HFFc6 (cell line): ENCODE data around the gene EIF4E3. TPM values are rescaled to one million over a fixed set of nuclear protein-coding genes. Genes with fewer than 3 reads are reported as not detected.

Source experiments
- DNase-seq: peaks from one replicate; pipeline ENCODE4 v3.0.0-alpha.2; 2018
- H3K27ac Mint-ChIP-seq: 2 replicates; pipeline ENCODE4 v1.8.0; 2020; ENCODE audit warnings: mild to moderate bottlenecking, mixed read lengths
- H3K27me3 Mint-ChIP-seq: 2 replicates; pipeline ENCODE4 v1.8.0; 2021; ENCODE audit warnings: mild to moderate bottlenecking, moderate library complexity, mixed read lengths; ENCODE audit not compliant: insufficient read depth
- H3K36me3 Mint-ChIP-seq: 2 replicates; pipeline ENCODE4 v1.8.0; 2021; ENCODE audit warnings: low read depth, mixed read lengths
- H3K4me1 Mint-ChIP-seq: 2 replicates; pipeline ENCODE4 v1.8.0; 2020; ENCODE audit warnings: low read depth, mixed read lengths
- H3K4me3 Mint-ChIP-seq: 2 replicates; pipeline ENCODE4 v1.8.0; 2020; ENCODE audit warnings: mild to moderate bottlenecking, moderate library complexity, mixed read lengths
- H3K9me3 Mint-ChIP-seq: 2 replicates; pipeline ENCODE4 v1.8.0; 2020; ENCODE audit warnings: mild to moderate bottlenecking, mixed read lengths
- CTCF ChIP-seq: fragments of 200-600 bp; sonication (generic); IDR thresholded peaks from 2 replicates; pipeline ENCODE4 v1.5.0; 2021; ENCODE audit warnings: antibody characterized with exemption, mild to moderate bottlenecking
- total RNA-seq, 6 experiments: library from RNA; stranded (reverse); fragmentation: NEBNext Ultra II Directional; extraction: Animal tissue kit (Norgen Biotek cat#: 25700); gene quantifications; 2 replicates in 1 of 6; 3 replicates in 5 of 6; pipeline ENCODE4 v1.2.3, GENCODE V29; 2021

EIF4E3 gene
- total RNA-seq, 6 experiments from 2014 or later, result 0.65 to 1.1 (median 0.94) TPM

GRCh38 chr3:71680603-71681002 lies 44.6 kb downstream of the EIF4E3 start:
- H3K4me3 Mint-ChIP-seq, result peak overlapping the region; percentile 81
- H3K27me3 Mint-ChIP-seq, result no peaks in the 10 kb centered on the region
- H3K27ac Mint-ChIP-seq, result peak overlapping the region; percentile 39

GRCh38 chr3:71676931-71677330 lies 48.3 kb downstream of the EIF4E3 start:
- no peaks in the 10 kb centered on the region for H3K36me3 Mint-ChIP-seq
- TF ChIP-seq CTCF, result no peak
- DNase-seq, result no peak
- no peak overlapping the region for H3K27ac Mint-ChIP-seq
- H3K4me1 Mint-ChIP-seq, result peaks cover 30% of the 10 kb centered on the region
- no peak overlapping the region for H3K4me3 Mint-ChIP-seq
- peaks cover 2% of the 10 kb centered on the region for H3K27me3 Mint-ChIP-seq
- no peaks in the 10 kb centered on the region for H3K9me3 Mint-ChIP-seq

More at GRCh38 chr3:71680603-71681002, 44.6 kb downstream of the EIF4E3 start:
- DNase-seq, result peak; percentile 60
- H3K36me3 Mint-ChIP-seq, result no peaks in the 10 kb centered on the region
- no peaks in the 10 kb centered on the region for H3K9me3 Mint-ChIP-seq
- H3K4me1 Mint-ChIP-seq, result peaks cover 39% of the 10 kb centered on the region
- no peak for TF ChIP-seq CTCF

- no peak overlapping the region for H3K4me3 Mint-ChIP-seq
- H3K27ac Mint-ChIP-seq, result no peak overlapping the region
- H3K36me3 Mint-ChIP-seq, result no peaks in the 10 kb centered on the region
- TF ChIP-seq CTCF, result no peak
- H3K4me1 Mint-ChIP-seq, result peaks cover 11% of the 10 kb centered on the region
- H3K9me3 Mint-ChIP-seq, result no peaks in the 10 kb centered on the region
- H3K27me3 Mint-ChIP-seq, result peaks cover 2% of the 10 kb centered on the region
- no peak for DNase-seq
These were observed 51.7 kb downstream of the EIF4E3 start for GRCh38 chr3:71673486-71673885.

GRCh38 chr3:71672807-71673206 lies 52.4 kb downstream of the EIF4E3 start:
- peaks cover 11% of the 10 kb centered on the region for H3K4me1 Mint-ChIP-seq
- H3K27ac Mint-ChIP-seq, result no peak overlapping the region
- TF ChIP-seq CTCF, result no peak
- no peak for DNase-seq
- no peaks in the 10 kb centered on the region for H3K36me3 Mint-ChIP-seq
- peaks cover 2% of the 10 kb centered on the region for H3K27me3 Mint-ChIP-seq
- H3K9me3 Mint-ChIP-seq, result no peaks in the 10 kb centered on the region
- no peak overlapping the region for H3K4me3 Mint-ChIP-seq

GRCh38 chr3:71672340-71672739 lies 52.9 kb downstream of the EIF4E3 start:
- no peak for DNase-seq
- no peak overlapping the region for H3K4me3 Mint-ChIP-seq
- H3K27ac Mint-ChIP-seq, result no peak overlapping the region
- H3K4me1 Mint-ChIP-seq, result peaks cover 11% of the 10 kb centered on the region
- H3K36me3 Mint-ChIP-seq, result no peaks in the 10 kb centered on the region
- no peak for TF ChIP-seq CTCF
- no peaks in the 10 kb centered on the region for H3K9me3 Mint-ChIP-seq
- peaks cover 6% of the 10 kb centered on the region for H3K27me3 Mint-ChIP-seq

GRCh38 chr3:71671216-71671845 lies 53.9 kb downstream of the EIF4E3 start:
- H3K9me3 Mint-ChIP-seq, result no peaks in the 10 kb centered on the region
- peaks cover 11% of the 10 kb centered on the region for H3K4me1 Mint-ChIP-seq
- H3K36me3 Mint-ChIP-seq, result no peaks in the 10 kb centered on the region
- H3K27me3 Mint-ChIP-seq, result peaks cover 15% of the 10 kb centered on the region
- DNase-seq, result no peak
- no peak for TF ChIP-seq CTCF
- H3K27ac Mint-ChIP-seq, result no peak overlapping the region
- H3K4me3 Mint-ChIP-seq, result no peak overlapping the region
